Pancreas (tissue), 10 donors: ENCODE data around the gene LTV1. TPM values are rescaled to one million over a fixed set of nuclear protein-coding genes. Genes with fewer than 3 reads are reported as not detected.
"Not testable (repeated sequence)": the region's sequence is repeated elsewhere in the genome, so short reads cannot be mapped to it uniquely, and the experiment has no call there.

ENCODE experiments used
- ATAC-seq, 4 donors: fragments of 200-7000 bp; cut with Tn5 transposase; one replicate each; pipeline versions ENCODE4 v1.8.0 to v1.9.1; 2020; ENCODE audit warnings: mild to moderate bottlenecking in 4 of 4, moderate library complexity in 4 of 4
- DNase-seq, 6 donors: peaks; one replicate each; pipeline ENCODE4 v3.0.0-alpha.2; 2020
- FAIRE-seq: peaks from 2 replicates; lab custom pipeline; 2012; peaks lifted over from hg19 to GRCh38; lab: Jason Lieb, UNC
- H3K27ac ChIP-seq, 4 donors: fragments of 200-600 bp; sonication (generic); 1 replicate in 3 of 4; 2 replicates in 1 of 4; pipeline versions ENCODE4 v1.5.0 to v1.8.0; 2020
- H3K27me3 ChIP-seq, 4 donors: fragments of 200-600 bp; one replicate each; pipeline ENCODE4 v1.8.0; 2021
- H3K36me3 ChIP-seq, 3 donors: fragments of 200-600 bp; sonication (generic) in 1 of 3; one replicate each; pipeline versions ENCODE4 v1.5.0 to v1.8.0; 2020 to 2021
- H3K4me1 ChIP-seq, 3 donors: fragments of 200-600 bp; one replicate each; pipeline ENCODE4 v1.8.0; 2021
- H3K4me3 ChIP-seq, 4 donors: fragments of 200-600 bp; sonication (generic) in 2 of 4; one replicate each; pipeline versions ENCODE4 v1.5.0 to v1.8.0; 2020 to 2021
- H3K9me3 ChIP-seq, 4 donors: fragments of 200-600 bp; one replicate each; pipeline ENCODE4 v1.8.0; 2021
- WGBS, 2 donors: extraction: QIAGEN DNeasy Blood & Tissue Kit; methylation state at CpG; one replicate each; pipeline ENCODE4 v1.1.7; 2013; 5-methylcytosine and 5-hydroxymethylcytosine counted together
- intact Hi-C, 3 donors: fragments of 100-400 bp; cut with DNase I; formaldehyde crosslinking; loops; one replicate each; pipeline versions ENCODE4 v1.11.1 to v1.14.2; 2022
- polyA plus RNA-seq, 2 donors: library from polyadenylated mRNA; stranded (reverse); fragments of 200-250 nt; gene quantifications; one replicate each; pipeline ENCODE4 v1.2.3, GENCODE V29; 2013
- total RNA-seq, 6 donors: library from RNA; stranded (reverse); fragmentation: NEBNext Ultra II Directional in 4 of 6; extraction: Animal tissue kit (Norgen Biotek cat#: 25700) in 4 of 6; gene quantifications; one replicate each; pipeline versions ENCODE4 v1.2.1 to v1.2.4, GENCODE V29; 2021 to 2023
- TF ChIP-seq, protein P1 (sequence below), 4 donors: fragments of 200-600 bp; sonication (generic) in 3 of 4; IDR thresholded peaks; one replicate each; pipeline versions ENCODE4 v1.5.0 to v1.8.0; 2021; ENCODE audit warnings: antibody characterized with exemption in 4 of 4
- donor health status: healthy with polysubstance abuse.
- donor health status: DM: no; HTN: no; CAD: no; lungs with moderate emphysema.
- donor health status: DM: no; HTN: no; CAD: no.
- donor health status: control.
- donor health status: control.
- donor health status: Bipolar disorder and iron deficiency.
- donor health status: DM: yes; HTN: yes; CAD: no.
- donor health status: DM: no; HTN: no; CAD: no.
- donor health status: DM: no; HTN: no; CAD: no.
- donor health status: DM: yes; HTN: yes; CAD: no.

LTV1 gene
- total and polyA plus RNA-seq, 8 donors: 6.5 to 16.6 (median 9.4) TPM

GRCh38 chr6:143867236-143867635 is 24.1 kb downstream of the LTV1 start:
- Histone ChIP-seq H3K4me1 (no peaks in the 10 kb centered on the region), H3K36me3 (peaks cover 0 to 14% (median 12%) of the 10 kb centered on the region in 3 donors), H3K27me3 (no peaks in the 10 kb centered on the region), H3K27ac (no peak overlapping the region), H3K4me3 (no peak overlapping the region), H3K9me3 (no peaks in the 10 kb centered on the region)
- no peak for ATAC-seq
- FAIRE-seq: no peak
- TF ChIP-seq, protein P1, sequence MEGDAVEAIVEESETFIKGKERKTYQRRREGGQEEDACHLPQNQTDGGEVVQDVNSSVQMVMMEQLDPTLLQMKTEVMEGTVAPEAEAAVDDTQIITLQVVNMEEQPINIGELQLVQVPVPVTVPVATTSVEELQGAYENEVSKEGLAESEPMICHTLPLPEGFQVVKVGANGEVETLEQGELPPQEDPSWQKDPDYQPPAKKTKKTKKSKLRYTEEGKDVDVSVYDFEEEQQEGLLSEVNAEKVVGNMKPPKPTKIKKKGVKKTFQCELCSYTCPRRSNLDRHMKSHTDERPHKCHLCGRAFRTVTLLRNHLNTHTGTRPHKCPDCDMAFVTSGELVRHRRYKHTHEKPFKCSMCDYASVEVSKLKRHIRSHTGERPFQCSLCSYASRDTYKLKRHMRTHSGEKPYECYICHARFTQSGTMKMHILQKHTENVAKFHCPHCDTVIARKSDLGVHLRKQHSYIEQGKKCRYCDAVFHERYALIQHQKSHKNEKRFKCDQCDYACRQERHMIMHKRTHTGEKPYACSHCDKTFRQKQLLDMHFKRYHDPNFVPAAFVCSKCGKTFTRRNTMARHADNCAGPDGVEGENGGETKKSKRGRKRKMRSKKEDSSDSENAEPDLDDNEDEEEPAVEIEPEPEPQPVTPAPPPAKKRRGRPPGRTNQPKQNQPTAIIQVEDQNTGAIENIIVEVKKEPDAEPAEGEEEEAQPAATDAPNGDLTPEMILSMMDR (IDR thresholded peaks at IDR 0.05): no peak
- no peak for DNase-seq
- intact Hi-C loops: no loop called here

GRCh38 chr6:143868808-143869207 is 25.7 kb downstream of the LTV1 start:
- ATAC-seq, H3K27ac ChIP-seq, H3K9me3 ChIP-seq, H3K4me3 ChIP-seq, H3K36me3 ChIP-seq, intact Hi-C loops, H3K27me3 ChIP-seq, DNase-seq, H3K4me1 ChIP-seq, FAIRE-seq: not testable (repeated sequence)
- 81 to 89% methylated on average over 3 of the region's 3 CpGs for WGBS, 2 donors

- FAIRE-seq, ATAC-seq, H3K36me3 ChIP-seq, H3K4me3 ChIP-seq, intact Hi-C loops, H3K27me3 ChIP-seq, DNase-seq, H3K27ac ChIP-seq, H3K9me3 ChIP-seq, H3K4me1 ChIP-seq: not testable (repeated sequence)
- WGBS, 2 donors: 83% methylated on average over 1 of the region's 1 CpG
Observed at GRCh38 chr6:143871202-143871730, 28.1 kb downstream of the LTV1 start.

DNA sequence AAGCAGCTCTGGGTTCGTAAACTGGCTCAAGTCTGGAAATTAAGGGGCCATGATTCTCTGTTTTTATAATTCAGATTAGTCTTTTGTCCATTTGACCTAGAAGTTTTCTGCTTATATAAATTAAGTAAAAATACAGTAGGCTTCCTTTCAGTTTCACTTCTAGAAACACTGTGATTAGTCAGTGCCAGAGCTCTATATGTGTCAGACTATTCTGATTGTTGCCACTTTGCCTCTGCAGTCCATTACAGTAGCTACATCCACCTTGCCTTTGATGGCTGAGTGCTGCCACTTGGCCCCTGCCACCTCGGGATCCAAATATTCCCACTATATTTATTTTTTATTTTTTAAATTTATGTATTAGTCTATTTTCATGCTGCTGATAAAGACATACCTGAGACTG is 29.1 kb downstream of the LTV1 start:
- H3K9me3 ChIP-seq: no peaks in the 10 kb centered on the region
- H3K4me3 ChIP-seq: no peak overlapping the region
- no peak overlapping the region for H3K27ac ChIP-seq
- intact Hi-C loops: no loop called here
- no peak for DNase-seq
- no peaks in the 10 kb centered on the region for H3K36me3 ChIP-seq
- TF ChIP-seq, protein P1 (IDR thresholded peaks at IDR 0.05): no peak
- 86 to 97% methylated on average over 2 of the region's 2 CpGs for WGBS, 2 donors
- no peak for FAIRE-seq
- H3K4me1 ChIP-seq: no peaks in the 10 kb centered on the region
- ATAC-seq: no peak
- H3K27me3 ChIP-seq: no peaks in the 10 kb centered on the region

DNA sequence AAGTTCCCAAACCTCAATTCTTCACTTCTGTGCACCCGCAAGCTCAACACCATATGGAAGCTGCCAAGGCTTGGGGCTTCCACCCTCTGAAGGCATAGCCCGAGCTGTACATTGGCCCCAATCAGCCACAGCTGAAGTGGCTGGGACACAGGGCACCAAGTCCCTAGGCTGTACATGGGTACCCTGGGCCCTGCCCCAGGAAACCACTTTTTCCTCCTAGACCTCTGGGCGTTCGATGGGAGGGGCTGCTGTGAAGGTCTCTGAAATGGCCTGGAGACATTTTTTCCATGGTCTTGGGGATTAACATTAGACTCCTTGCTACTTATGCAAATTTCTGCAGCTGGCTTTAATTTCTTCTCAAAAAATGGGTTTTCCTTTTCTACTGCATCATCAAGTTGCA is 30.5 kb downstream of the LTV1 start:
- H3K4me1 ChIP-seq, H3K36me3 ChIP-seq, H3K9me3 ChIP-seq, H3K27me3 ChIP-seq, H3K27ac ChIP-seq, H3K4me3 ChIP-seq, intact Hi-C loops, ATAC-seq, FAIRE-seq: not testable (repeated sequence)
- 93 to 96% methylated on average over 4 of the region's 4 CpGs for WGBS, 2 donors
- DNase-seq: peak in 1 of 6 donors; percentile 22

- intact Hi-C loops, DNase-seq, H3K4me3 ChIP-seq, H3K9me3 ChIP-seq, H3K27ac ChIP-seq, H3K36me3 ChIP-seq, H3K27me3 ChIP-seq, FAIRE-seq, H3K4me1 ChIP-seq, ATAC-seq: not testable (repeated sequence)
Observed at GRCh38 chr6:143874503-143874902, 31.4 kb downstream of the LTV1 start.

- Histone ChIP-seq H3K4me1 (no peaks in the 10 kb centered on the region), H3K9me3 (no peaks in the 10 kb centered on the region), H3K36me3 (no peaks in the 10 kb centered on the region), H3K27me3 (no peaks in the 10 kb centered on the region), H3K4me3 (no peak overlapping the region), H3K27ac (no peak overlapping the region)
- TF ChIP-seq, protein P1 (IDR thresholded peaks at IDR 0.05): no peak
- 88% methylated on average over 1 of the region's 1 CpG; no CpG with 5 or more reads in 1 of the 2 donors for WGBS, 2 donors
- ATAC-seq: no peak
- intact Hi-C loops: no loop called here
- no peak for DNase-seq
- FAIRE-seq: no peak
Observed at GRCh38 chr6:143877584-143878271, 34.6 kb downstream of the LTV1 start.
